Measurements from ENCODE around the gene CD59.
"Not testable (repeated sequence)": the region's sequence is repeated elsewhere in the genome, so short reads cannot be mapped to it uniquely, and the experiment has no call there.

Gene CD59

DNA sequence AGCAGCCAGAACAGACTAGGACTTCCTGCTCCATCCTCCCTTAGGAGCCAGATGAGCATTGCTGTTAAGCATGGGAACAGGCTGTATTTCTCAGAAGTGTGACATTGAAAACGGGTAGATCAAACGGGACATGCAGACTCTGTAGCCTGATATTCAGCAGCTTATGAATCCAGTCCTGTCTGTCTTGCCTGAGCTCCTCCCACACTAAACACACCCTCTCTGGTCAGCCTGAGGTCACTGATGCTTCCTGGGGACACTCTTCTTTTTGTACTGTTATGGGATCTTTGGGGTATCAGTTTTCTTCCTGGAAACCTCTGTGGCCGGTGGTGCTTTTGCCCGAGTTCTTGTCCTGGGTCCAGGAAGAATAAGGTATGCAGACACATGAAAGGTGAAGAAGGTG, 71.4 kb downstream of the CD59 start:
- H3K27me3 ChIP-seq (ENCODE audit: control insufficient read depth, insufficient read depth, low read length), result no peaks in the 10 kb centered on the region
- H3K27ac ChIP-seq, result no peak overlapping the region
- peaks cover 7% of the 10 kb centered on the region for H3K4me1 ChIP-seq
- H3K9ac ChIP-seq, result no peak overlapping the region
- H3K9me3 ChIP-seq (ENCODE audit: control insufficient read depth, low read length), result no peaks in the 10 kb centered on the region
- no peak overlapping the region for H3K4me3 ChIP-seq (ENCODE audit: low read depth, low read length)
- H3K36me3 ChIP-seq (ENCODE audit: control insufficient read depth, insufficient read depth, low read length), result no peaks in the 10 kb centered on the region
- no peaks in the 10 kb centered on the region for H3K79me2 ChIP-seq
- H3K4me2 ChIP-seq (ENCODE audit: low read length), result no peak overlapping the region
- TF ChIP-seq CTCF (IDR thresholded peaks at IDR 0.05), result no peak
- H2AFZ ChIP-seq, result no peak overlapping the region

DNA sequence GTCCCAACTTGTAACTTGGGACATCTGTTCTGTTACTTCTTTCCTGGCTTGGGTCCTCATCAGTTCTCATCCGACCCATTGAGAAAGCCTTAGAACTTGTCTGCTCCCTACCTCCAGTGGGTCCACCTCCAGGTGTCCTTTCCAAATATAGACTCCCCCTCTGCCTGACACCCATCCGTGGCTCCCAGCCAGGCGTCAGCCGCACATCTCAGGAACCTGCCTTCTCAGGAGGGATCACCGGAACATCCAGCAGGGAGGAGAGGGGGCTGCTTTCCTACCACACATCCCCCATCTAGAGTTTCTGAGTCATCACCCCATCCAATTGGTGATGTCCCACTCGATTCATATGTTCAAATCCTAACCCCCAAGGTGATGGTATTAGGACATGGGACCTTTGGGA, 72.1 kb downstream of the CD59 start:
- H3K36me3 ChIP-seq (ENCODE audit: control insufficient read depth, insufficient read depth, low read length), result no peaks in the 10 kb centered on the region
- H3K4me3 ChIP-seq (ENCODE audit: low read depth, low read length), result no peak overlapping the region
- no peak for TF ChIP-seq CTCF (IDR thresholded peaks at IDR 0.05)
- H3K9ac ChIP-seq, result no peak overlapping the region
- H2AFZ ChIP-seq, result no peak overlapping the region
- H3K4me1 ChIP-seq, result peaks cover 7% of the 10 kb centered on the region
- H3K27ac ChIP-seq, result no peak overlapping the region
- H3K9me3 ChIP-seq (ENCODE audit: control insufficient read depth, low read length), result no peaks in the 10 kb centered on the region
- no peaks in the 10 kb centered on the region for H3K79me2 ChIP-seq
- no peaks in the 10 kb centered on the region for H3K27me3 ChIP-seq (ENCODE audit: control insufficient read depth, insufficient read depth, low read length)
- H3K4me2 ChIP-seq (ENCODE audit: low read length), result no peak overlapping the region

- Histone ChIP-seq H2AFZ (no peak overlapping the region), H3K9ac (no peak overlapping the region), H3K9me3 (ENCODE audit: control insufficient read depth, low read length) (no peaks in the 10 kb centered on the region), H3K4me2 (ENCODE audit: low read length) (no peak overlapping the region), H3K27me3 (ENCODE audit: control insufficient read depth, insufficient read depth, low read length) (no peaks in the 10 kb centered on the region), H3K27ac (no peak overlapping the region), H3K4me1 (peaks cover 2% of the 10 kb centered on the region), H3K79me2 (no peaks in the 10 kb centered on the region), H3K36me3 (ENCODE audit: control insufficient read depth, insufficient read depth, low read length) (no peaks in the 10 kb centered on the region), H3K4me3 (ENCODE audit: low read depth, low read length) (no peak overlapping the region)
- no peak for TF ChIP-seq CTCF (IDR thresholded peaks at IDR 0.05)
These were observed 73.1 kb downstream of the CD59 start for GRCh38 chr11:33663121-33663520.

- H2AFZ ChIP-seq; H3K9me3 ChIP-seq (ENCODE audit: control insufficient read depth, low read length); H3K4me2 ChIP-seq (ENCODE audit: low read length); H3K4me3 ChIP-seq (ENCODE audit: low read depth, low read length); H3K36me3 ChIP-seq (ENCODE audit: control insufficient read depth, insufficient read depth, low read length); H3K79me2 ChIP-seq; H3K9ac ChIP-seq; H3K27ac ChIP-seq; H3K4me1 ChIP-seq; H3K27me3 ChIP-seq (ENCODE audit: control insufficient read depth, insufficient read depth, low read length): not testable (repeated sequence)
These were observed 74.7 kb downstream of the CD59 start for GRCh38 chr11:33661526-33661925.

DNA sequence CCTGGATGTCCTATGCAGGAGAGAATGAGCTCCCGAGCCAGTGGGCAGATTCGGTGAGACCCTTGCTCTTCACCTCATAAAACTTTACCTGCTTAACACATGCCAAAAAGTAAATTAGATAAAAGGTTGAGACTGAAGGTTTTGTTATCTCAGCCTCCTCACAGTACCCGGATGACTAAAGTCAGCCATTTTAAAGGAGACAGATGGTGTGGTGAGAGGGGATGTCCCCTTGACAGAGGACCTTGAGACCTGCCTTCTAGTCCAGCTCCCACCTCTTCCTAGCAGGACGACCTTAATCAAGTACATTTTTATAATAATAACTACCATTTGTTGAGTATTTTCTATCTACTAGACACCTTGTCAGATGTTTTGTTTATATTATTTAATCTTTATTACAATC, 75.3 kb downstream of the CD59 start:
- Histone ChIP-seq H3K27ac (no peak overlapping the region), H3K27me3 (ENCODE audit: control insufficient read depth, insufficient read depth, low read length) (no peaks in the 10 kb centered on the region), H3K36me3 (ENCODE audit: control insufficient read depth, insufficient read depth, low read length) (no peaks in the 10 kb centered on the region), H3K79me2 (no peaks in the 10 kb centered on the region), H3K9me3 (ENCODE audit: control insufficient read depth, low read length) (no peaks in the 10 kb centered on the region), H3K9ac (no peak overlapping the region), H2AFZ (no peak overlapping the region), H3K4me1 (no peaks in the 10 kb centered on the region), H3K4me3 (ENCODE audit: low read depth, low read length) (no peak overlapping the region), H3K4me2 (ENCODE audit: low read length) (no peak overlapping the region)
- TF ChIP-seq CTCF (IDR thresholded peaks at IDR 0.05), result no peak

All from parathyroid adenoma (tissue), 2 donors.